ENCODE results near the gene OR6P1. TPM values are rescaled to one million over a fixed set of nuclear protein-coding genes. Genes with fewer than 3 reads are reported as not detected.

OR6P1 gene
- total RNA-seq, 1 donor from 2014 or later, result not detected

GRCh38 chr1:158554352-158554751, 16.0 kb downstream of the OR6P1 start, which contains the start of gene OR6Y1:
TSS of gene OR6Y1 (minus strand) at chr1:158554405. CDS start at chr1:158548105, 6,300 bp downstream.
- H3K4me3 ChIP-seq (ENCODE audit: low read depth, low read length), result no peak within 1 kb of the TSS
- no peak for DNase-seq (ENCODE audit: low read depth)
- TF ChIP-seq CTCF (conservative IDR thresholded peaks at IDR 0.05; ENCODE audit: low read depth, low read length), result no peak

GRCh38 chr1:158552296-158552695, 18.1 kb downstream of the OR6P1 start:
- no peak for TF ChIP-seq CTCF (conservative IDR thresholded peaks at IDR 0.05; ENCODE audit: low read depth, low read length)
- no peak for DNase-seq (ENCODE audit: low read depth)
- H3K4me3 ChIP-seq (ENCODE audit: low read depth, low read length), result no peak overlapping the region

- H3K4me3 ChIP-seq (ENCODE audit: low read depth, low read length), result no peak overlapping the region
- no peak for DNase-seq (ENCODE audit: low read depth)
- TF ChIP-seq CTCF (conservative IDR thresholded peaks at IDR 0.05; ENCODE audit: low read depth, low read length), result no peak
Observed at GRCh38 chr1:158547533-158547932, 22.8 kb downstream of the OR6P1 start.

GRCh38 chr1:158537609-158538008, 32.8 kb downstream of the OR6P1 start:
- no peak overlapping the region for H3K4me3 ChIP-seq (ENCODE audit: low read depth, low read length)
- no peak for TF ChIP-seq CTCF (conservative IDR thresholded peaks at IDR 0.05; ENCODE audit: low read depth, low read length)
- no peak for DNase-seq (ENCODE audit: low read depth)

- TF ChIP-seq CTCF (conservative IDR thresholded peaks at IDR 0.05; ENCODE audit: low read depth, low read length), result no peak
- DNase-seq (ENCODE audit: low read depth), result no peak
- no peak overlapping the region for H3K4me3 ChIP-seq (ENCODE audit: low read depth, low read length)
Observed at GRCh38 chr1:158534496-158534895, 35.9 kb downstream of the OR6P1 start.

GRCh38 chr1:158527190-158527815, 43.1 kb downstream of the OR6P1 start:
- peak; percentile 10 for DNase-seq (ENCODE audit: low read depth)
- peak; percentile 77 for TF ChIP-seq CTCF (conservative IDR thresholded peaks at IDR 0.05; ENCODE audit: low read depth, low read length)
- H3K4me3 ChIP-seq (ENCODE audit: low read depth, low read length), result no peak overlapping the region

- no peak overlapping the region for H3K4me3 ChIP-seq (ENCODE audit: low read depth, low read length)
Observed at GRCh38 chr1:158521666-158522058, 48.7 kb downstream of the OR6P1 start.

More at GRCh38 chr1:158521666-158522058, 48.7 kb downstream of the OR6P1 start:
- DNase-seq (ENCODE audit: low read depth), result no peak
- no peak for TF ChIP-seq CTCF (conservative IDR thresholded peaks at IDR 0.05; ENCODE audit: low read depth, low read length)

All from epithelial cell of proximal tubule (primary cell).